GM19193 (cell line): ENCODE results near the gene KLHL6.

Experiments
- POLR2A ChIP-seq: IDR thresholded peaks from 4 replicates; pipeline ENCODE4 v1.6.1; 2011; ENCODE audit not compliant: insufficient read depth, insufficient read length; ENCODE audit errors: extremely low read depth

Gene KLHL6

GRCh38 chr3:183460081-183461055 lies 95.1 kb downstream of the KLHL6 start:
- no peak for TF ChIP-seq POLR2A

- TF ChIP-seq POLR2A, result no peak
Measured at GRCh38 chr3:183455089-183455488, 100.4 kb downstream of the KLHL6 start.

DNA sequence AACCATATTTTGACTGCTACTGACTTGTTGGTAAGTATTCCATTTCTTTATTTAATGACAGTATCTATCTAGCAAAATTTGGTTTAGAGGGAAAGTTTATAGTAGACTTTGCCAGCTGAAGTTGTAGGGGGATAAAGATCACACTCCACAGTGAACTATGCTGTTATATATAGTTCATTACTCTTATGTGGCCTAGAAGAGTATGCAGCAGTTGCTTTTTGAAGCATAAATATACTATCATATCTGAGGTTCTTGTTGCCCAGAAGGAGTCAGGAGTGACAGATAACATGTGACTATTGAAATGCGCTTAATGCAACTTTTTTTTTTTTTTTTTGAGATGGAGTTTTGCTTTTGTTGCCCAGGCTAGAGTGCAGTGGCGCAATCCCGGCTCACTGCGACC lies 101.4 kb downstream of the KLHL6 start:
- TF ChIP-seq POLR2A, result no peak

GRCh38 chr3:183449791-183450190 lies 105.7 kb downstream of the KLHL6 start:
- TF ChIP-seq POLR2A, result no peak

- no peak for TF ChIP-seq POLR2A
Measured at GRCh38 chr3:183449391-183449790, 106.1 kb downstream of the KLHL6 start.

- no peak for TF ChIP-seq POLR2A
Measured at GRCh38 chr3:183448369-183449128, 107.0 kb downstream of the KLHL6 start.

DNA sequence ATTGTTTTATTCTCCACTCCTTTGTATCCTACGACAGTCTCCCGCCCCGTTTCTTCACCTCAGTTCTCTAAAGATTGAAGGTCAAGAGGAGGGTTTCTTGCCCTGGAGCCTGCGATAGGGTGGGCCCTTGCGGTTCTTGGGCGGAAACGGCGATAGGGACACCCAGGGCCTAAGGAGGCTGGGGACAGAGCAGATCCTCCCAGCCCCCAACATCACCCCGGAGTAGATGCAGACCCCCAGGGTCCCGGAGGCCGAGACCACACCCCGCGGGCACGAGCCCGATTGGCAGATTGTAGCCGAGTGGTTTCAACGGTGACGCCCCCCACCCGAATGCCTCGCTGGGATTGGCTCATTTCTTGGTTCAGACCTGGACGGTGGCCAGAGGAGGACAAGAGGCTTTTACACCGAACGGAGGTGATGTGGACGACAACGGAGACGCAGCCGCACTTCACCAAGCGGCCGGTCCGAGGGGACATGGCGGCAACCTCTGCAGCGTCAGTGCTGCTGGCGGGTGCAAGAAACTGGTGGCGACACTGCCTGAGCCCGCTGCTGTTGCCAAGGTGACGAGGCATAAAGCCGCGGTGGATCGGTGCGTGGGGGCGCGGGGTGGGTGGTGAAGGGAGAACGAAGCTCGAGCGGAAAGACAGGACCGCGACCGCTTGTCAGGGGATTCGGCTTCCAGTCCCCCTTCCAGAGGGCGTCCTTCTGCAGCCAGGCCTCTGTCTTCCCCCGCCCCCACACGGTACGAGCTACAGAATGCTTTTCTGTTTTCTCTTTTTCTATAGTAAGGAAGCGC lies 108.1 kb downstream of the KLHL6 start:
- TF ChIP-seq POLR2A, result peak; percentile 58

DNA sequence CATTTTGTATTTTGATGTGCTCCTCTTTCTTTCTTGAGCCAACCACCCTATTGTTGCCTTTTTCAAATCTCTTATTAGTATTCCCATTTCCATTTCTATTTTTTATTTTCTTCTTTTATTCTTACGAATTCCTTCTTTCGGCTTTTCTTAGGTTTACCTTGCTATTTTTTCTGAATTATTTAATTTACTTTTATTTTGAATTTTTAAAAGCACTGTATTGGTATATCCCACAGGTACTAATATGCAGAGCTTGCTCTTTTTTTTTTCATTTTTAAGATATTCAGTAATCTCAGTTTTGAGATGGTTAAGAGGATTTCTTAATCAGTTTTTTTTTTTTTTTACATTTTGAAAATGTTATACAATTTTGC lies 108.7 kb downstream of the KLHL6 start:
- TF ChIP-seq POLR2A, result no peak

DNA sequence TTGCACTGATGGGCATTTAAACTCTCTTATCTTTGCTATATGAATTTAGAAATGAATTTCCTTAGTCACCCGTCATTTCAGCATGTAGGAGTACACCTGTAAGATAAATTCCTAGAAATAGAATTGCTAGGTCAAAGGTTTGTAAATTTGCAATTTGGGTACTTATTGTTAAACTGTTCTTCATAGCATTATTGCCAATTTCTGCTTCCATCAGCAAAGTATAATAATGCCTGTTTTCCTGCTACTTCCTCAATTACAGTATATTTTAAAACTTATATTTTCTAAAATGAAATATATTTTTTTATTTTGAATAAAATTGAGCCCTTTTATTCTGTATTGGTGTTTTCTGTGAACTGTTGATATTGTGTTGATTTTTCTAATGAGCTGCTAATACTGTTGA lies 110.8 kb downstream of the KLHL6 start:
- no peak for TF ChIP-seq POLR2A

DNA sequence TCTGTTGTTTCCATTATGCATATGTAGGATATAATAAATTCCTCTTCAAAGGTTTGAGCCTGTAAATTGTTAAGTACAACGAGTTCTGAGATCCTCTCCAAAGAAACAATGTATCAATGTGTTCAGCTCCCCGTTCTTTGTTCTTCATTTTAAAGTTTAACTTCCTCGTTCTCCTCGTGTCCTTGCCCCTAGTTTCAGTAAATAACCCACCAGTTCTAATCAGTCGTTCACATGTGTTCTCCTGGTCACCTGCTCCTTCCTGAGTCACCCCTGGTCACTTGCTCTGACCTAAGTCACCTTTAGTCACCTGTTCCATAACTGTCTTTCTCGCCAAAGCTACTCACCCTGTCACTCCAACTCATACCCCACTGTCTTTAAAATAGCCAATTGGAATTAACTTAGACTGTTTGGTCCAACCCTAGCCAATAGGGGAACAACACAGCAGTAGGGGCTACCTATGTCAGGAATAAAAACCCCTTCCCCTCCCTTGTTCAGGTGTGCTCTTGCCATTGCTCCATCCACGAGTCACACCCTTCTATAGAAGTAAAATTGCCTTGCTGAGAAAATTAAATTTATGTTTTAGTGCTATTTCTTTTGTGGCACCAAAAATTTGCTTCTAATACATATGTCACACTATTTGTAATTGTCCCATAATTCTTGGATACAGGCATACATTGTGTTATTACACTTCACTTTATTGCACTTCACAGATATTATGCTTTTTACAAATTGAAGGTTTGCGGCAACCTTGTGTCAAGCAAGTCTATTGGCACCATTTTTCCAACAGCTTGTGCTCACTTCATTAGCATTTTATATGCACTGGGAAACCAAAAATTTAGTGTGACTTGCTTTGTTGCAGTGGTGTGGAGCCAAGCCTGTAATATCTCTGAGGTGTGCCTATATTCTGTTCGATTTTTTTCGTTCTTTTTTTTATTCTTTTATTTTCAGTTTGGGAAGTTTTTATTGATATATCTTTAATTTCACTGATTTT lies 111.8 kb downstream of the KLHL6 start:
- no peak for TF ChIP-seq POLR2A

GRCh38 chr3:183442994-183443393 lies 112.5 kb downstream of the KLHL6 start:
- no peak for TF ChIP-seq POLR2A

DNA sequence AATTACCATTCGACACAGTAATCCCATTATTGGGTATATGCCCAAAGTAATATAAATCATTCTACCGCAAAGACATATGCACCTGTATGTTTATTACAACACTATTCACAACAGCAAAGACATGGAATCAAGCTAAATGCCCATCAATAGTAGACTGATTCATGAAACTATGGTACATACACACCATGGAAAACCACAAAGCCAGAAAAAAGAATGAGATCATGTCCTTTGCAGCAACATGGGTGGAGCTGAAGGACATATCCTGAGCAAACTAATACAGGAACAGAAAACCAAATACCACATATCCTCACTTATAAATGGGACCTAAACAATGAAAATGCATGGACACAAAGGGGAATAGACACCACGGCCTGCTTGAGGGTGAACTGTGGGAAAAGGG lies 116.0 kb downstream of the KLHL6 start:
- no peak for TF ChIP-seq POLR2A

DNA sequence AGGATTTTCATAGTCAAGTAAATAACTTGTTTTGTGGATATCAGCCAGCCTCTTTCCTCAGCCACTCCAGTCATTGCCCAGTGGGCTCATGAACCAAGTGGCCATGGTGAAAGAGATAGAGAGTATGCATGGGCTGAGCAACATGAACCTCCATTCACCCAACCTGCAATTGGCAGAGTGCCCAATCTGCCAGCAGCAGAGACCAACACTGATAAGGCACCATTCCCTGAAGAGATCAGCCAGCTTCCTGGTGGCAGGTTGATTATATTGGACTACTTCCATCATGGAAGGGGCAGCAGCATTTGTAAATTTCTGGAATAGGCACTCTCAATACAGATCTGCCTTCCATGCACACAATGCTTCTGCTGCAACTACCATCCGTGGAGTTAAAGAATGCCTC lies 116.8 kb downstream of the KLHL6 start:
- TF ChIP-seq POLR2A, result no peak
